Kidney epithelial cell (primary cell): ENCODE results near the gene RICTOR. TPM values are rescaled to one million over a fixed set of nuclear protein-coding genes. Genes with fewer than 3 reads are reported as not detected.
A peak's percentile ranks its signal among the peaks of the same experiment; 100 is the strongest.
"Not testable (repeated sequence)": the region's sequence is repeated elsewhere in the genome, so short reads cannot be mapped to it uniquely, and the experiment has no call there.

Source experiments
- DNase-seq: peaks from one replicate; pipeline ENCODE4 v3.0.0-alpha.2; 2010; ENCODE audit warnings: low read depth
- H3K27me3 ChIP-seq: 2 replicates; pipeline ENCODE4 v1.6.0; 2011; ENCODE audit warnings: low read length; ENCODE audit not compliant: control insufficient read depth, insufficient read depth
- H3K36me3 ChIP-seq: 2 replicates; pipeline ENCODE4 v1.5.1; 2011; ENCODE audit warnings: low read length; ENCODE audit not compliant: control insufficient read depth, insufficient read depth
- H3K4me3 ChIP-seq: 2 replicates; pipeline ENCODE4 v1.5.1; 2011; ENCODE audit warnings: low read depth, mild to moderate bottlenecking, control low read depth, low read length
- total RNA-seq: library from RNA; depleted of rRNA; stranded (reverse); fragments of >200 nt; gene quantifications from 2 replicates; pipeline ENCODE4 v1.2.3, GENCODE V29; 2015
- TF ChIP-seq, protein P1 (sequence below): IDR thresholded peaks from 2 replicates; pipeline ENCODE4 v1.5.1; 2011; ENCODE audit warnings: mild to moderate bottlenecking, moderate library complexity, low read length, control low read depth, inconsistent platforms; ENCODE audit not compliant: insufficient read depth, poor library complexity, severe bottlenecking

The RICTOR gene
- total RNA-seq, 1 donor from 2014 or later: 19.9 TPM

DNA sequence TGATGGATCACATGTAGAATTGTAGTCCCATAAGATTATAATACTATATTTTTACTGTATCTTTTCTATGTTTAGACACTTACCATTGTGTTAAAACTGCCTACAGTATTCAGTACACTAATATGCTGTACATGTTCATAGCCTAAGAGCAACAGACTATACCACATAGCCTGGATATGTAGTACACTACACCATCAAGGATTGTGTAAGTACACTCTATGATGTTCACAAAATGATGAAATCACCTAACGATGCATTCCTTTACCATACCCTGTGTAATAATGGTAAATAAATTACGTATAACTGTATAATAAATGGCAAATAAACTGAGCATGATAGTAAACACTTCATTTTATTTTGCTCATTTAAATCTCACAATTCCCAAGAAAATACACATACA, 60.3 kb downstream of the RICTOR start:
- Histone ChIP-seq H3K36me3 (no peaks in the 10 kb centered on the region), H3K4me3 (no peak overlapping the region), H3K27me3 (no peaks in the 10 kb centered on the region)
- DNase-seq: no peak
- TF ChIP-seq, protein P1, sequence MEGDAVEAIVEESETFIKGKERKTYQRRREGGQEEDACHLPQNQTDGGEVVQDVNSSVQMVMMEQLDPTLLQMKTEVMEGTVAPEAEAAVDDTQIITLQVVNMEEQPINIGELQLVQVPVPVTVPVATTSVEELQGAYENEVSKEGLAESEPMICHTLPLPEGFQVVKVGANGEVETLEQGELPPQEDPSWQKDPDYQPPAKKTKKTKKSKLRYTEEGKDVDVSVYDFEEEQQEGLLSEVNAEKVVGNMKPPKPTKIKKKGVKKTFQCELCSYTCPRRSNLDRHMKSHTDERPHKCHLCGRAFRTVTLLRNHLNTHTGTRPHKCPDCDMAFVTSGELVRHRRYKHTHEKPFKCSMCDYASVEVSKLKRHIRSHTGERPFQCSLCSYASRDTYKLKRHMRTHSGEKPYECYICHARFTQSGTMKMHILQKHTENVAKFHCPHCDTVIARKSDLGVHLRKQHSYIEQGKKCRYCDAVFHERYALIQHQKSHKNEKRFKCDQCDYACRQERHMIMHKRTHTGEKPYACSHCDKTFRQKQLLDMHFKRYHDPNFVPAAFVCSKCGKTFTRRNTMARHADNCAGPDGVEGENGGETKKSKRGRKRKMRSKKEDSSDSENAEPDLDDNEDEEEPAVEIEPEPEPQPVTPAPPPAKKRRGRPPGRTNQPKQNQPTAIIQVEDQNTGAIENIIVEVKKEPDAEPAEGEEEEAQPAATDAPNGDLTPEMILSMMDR: no peak

DNA sequence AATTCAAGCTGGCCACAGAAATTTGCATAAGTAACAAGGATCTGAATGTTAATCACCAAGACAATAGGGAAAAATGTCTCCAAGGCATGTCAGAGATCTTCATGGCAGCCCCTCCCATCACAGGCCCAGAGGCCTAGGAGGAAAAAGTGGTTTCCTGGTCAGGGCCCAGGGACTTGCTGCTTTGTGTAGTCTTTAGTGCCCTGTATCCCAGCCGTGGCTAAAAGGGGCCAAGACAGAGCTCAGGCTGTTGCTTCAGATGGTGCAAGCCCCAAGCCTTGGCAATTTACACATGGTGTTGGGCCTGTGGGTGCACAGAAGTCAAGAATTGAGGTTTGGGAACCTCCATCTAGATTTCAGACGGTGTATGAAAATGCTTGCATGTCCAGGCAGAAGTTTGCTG, 63.2 kb downstream of the RICTOR start:
- H3K36me3 ChIP-seq, H3K27me3 ChIP-seq, DNase-seq, H3K4me3 ChIP-seq: not testable (repeated sequence)

DNA sequence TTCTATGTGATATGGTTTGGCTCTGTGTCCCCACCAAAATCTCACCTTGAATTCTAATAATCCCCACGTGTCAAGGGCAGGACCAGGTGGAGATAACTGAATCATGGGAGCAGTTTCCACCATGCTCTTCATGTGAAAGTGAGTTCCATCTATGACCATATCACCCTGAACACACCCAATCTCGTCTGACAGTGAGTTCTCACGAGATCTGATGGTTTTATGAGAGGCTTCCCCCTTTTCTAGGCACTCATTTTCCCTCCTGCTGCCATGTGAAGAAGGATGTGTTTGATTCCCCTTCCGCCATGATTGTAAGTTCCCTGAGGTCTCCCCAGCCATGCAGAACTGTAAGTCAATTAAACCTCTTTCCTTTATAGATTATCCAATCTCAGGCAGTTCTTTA, 64.2 kb downstream of the RICTOR start:
- DNase-seq: no peak
- TF ChIP-seq, protein P1: no peak
- Histone ChIP-seq H3K4me3 (no peak overlapping the region), H3K36me3 (no peaks in the 10 kb centered on the region), H3K27me3 (no peaks in the 10 kb centered on the region)

DNA sequence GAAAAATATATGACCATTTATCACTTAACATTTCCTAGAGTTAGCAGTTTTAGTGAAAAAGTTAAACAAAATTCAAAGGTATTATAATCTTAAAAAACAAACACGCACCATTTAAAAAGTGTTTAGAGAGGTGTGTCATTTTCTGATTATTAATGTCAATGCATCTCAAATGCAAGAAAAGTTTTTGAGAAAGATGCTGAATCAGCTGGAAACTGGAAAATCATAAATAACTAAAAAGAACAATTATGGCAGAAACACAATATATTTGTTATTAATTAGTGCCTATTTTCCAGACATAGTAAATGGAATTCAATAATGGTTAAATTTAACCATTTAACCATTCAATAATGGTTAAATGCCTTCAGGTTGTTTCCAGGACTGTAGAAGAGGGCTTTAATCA, 64.9 kb downstream of the RICTOR start:
- no peak overlapping the region for H3K4me3 ChIP-seq
- H3K36me3 ChIP-seq: no peaks in the 10 kb centered on the region
- TF ChIP-seq, protein P1: no peak
- DNase-seq: no peak
- H3K27me3 ChIP-seq: no peaks in the 10 kb centered on the region

DNA sequence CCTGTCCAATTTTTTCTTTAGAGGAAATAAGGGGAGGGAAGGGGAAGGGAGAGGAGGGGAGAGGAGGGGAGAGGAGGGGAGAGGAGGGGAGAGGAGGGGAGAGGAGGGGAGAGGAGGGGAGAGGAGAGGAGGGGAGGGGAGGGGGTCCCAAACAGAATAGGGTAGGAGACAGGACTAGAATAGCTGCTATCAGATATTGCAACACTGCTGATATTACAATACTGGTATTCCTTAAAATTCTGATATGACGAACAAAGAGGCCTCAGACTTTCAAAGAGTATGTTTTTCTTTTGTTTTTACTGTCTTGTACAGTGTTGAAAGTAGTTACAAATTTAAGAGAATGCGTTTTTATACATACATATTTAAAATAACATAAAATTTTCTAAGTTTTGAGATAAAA, 67.5 kb downstream of the RICTOR start:
- TF ChIP-seq, protein P1: no peak

DNA sequence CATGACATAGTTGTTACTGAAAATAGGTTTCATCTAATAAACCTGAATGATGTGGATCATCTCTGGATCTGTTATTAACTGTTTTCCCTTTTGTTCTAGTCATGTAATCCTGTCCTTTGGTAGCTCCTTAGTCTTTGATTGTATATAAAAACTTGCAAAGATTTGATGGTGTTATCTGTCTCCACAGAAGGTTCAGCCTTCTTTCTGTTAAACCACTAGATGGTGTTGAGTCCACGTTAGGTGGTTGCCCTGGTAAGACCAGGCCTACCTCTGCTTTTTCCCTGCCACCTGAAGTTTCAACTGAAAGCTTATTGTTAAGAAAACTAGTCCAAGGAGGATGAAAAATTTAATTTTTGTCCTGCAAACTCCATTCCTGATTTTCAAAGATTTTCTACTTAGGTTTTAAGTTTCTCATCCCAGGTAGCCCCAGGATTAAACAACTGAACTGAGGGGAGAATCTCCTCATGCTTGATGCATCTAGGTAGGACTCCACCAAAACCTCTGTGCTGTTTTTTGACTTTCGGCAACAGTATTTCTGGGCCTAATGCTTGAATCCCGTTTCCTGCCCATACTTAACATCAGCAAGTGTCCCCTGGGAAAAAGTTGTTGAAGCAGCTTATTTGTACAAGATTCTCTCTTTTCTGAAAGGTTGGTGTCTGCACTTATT, 68.5 kb downstream of the RICTOR start:
- Histone ChIP-seq H3K36me3 (no peaks in the 10 kb centered on the region), H3K4me3 (no peak overlapping the region), H3K27me3 (no peaks in the 10 kb centered on the region)
- TF ChIP-seq, protein P1: peak; percentile 7
- DNase-seq: no peak

More for the DNA sequence above, 67.5 kb downstream of the RICTOR start:
- H3K36me3 ChIP-seq: no peaks in the 10 kb centered on the region
- no peak for DNase-seq
- H3K27me3 ChIP-seq: no peaks in the 10 kb centered on the region
- no peak overlapping the region for H3K4me3 ChIP-seq
